Dedifferentiated amniotic fluid mesenchymal stem cell (primary cell): ENCODE data around the gene JMJD8.

ENCODE experiments used
- DNase-seq: peaks from one replicate; pipeline ENCODE4 v3.0.0-alpha.2; 2016; ENCODE audit errors: extremely low spot score

The JMJD8 gene, protein sequence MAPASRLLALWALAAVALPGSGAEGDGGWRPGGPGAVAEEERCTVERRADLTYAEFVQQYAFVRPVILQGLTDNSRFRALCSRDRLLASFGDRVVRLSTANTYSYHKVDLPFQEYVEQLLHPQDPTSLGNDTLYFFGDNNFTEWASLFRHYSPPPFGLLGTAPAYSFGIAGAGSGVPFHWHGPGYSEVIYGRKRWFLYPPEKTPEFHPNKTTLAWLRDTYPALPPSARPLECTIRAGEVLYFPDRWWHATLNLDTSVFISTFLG

GRCh38 chr16:684071-684794, at the start of gene JMJD8:
JMJD8 (minus strand) TSS chr16:684334; CDS start chr16:684319, 15 bp downstream.
- DNase-seq, result peak; percentile 92

DNA sequence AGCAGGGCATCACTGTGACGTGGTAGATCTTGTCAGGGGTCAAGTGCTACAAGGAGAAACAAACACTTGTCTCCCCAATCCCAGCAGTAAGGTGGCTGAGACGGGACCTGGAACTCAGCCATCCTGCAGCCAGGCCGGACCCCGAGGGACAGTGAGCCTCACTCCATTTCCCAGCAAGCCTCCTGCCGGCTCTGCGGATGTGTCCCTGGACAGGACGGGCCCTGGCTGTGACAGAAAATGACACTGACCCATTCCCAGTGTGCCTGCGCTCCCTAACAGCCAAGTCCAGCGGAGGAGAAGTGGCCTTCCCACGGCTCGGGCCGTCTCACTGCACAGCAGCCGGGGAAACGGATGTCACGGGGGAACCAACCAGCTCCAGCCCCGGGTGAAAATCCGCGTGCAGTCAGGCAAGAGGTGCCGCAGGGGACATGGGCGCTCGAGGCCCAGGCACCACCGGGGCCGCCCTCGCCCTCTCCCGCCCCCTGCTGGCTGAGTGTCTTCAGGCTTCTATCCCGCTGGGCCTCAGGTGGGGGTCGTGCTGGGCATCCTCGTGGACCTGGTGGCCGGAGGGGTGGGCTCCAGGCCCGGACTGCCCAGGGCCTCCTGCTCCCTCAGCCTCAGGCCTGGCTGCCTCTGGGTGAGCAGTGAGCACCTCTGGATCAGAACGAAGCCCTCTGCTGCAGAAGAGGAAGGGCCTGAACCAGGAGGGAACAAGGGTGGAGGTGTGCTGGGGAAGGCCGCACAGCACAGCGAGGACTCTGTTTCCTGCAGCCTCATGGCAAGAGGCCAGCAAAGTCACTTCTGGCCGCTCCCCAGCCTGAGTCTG, 49.5 kb upstream of the JMJD8 start:
- no peak for DNase-seq

DNA sequence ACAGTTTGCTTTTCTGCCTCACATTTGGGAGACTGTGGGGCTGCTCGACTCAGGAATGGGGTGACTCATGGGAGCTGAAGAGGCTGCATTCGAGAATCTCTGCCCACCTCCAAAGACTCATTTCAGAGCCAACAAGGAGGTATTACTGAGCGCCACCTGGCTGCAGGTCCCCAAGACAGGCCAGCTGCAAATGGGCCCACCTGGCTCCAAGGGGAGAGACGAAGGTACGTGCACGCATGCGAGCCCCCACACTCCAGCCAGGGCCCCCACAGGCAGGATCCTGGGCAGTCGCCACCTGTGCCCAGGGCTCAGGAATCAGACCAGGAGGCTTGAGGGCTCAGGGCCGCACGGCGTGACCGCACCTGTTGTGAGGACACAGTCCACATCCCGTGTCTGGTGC, 48.8 kb upstream of the JMJD8 start:
- DNase-seq, result no peak

GRCh38 chr16:732332-732731, 48.2 kb upstream of the JMJD8 start:
- DNase-seq, result no peak

DNA sequence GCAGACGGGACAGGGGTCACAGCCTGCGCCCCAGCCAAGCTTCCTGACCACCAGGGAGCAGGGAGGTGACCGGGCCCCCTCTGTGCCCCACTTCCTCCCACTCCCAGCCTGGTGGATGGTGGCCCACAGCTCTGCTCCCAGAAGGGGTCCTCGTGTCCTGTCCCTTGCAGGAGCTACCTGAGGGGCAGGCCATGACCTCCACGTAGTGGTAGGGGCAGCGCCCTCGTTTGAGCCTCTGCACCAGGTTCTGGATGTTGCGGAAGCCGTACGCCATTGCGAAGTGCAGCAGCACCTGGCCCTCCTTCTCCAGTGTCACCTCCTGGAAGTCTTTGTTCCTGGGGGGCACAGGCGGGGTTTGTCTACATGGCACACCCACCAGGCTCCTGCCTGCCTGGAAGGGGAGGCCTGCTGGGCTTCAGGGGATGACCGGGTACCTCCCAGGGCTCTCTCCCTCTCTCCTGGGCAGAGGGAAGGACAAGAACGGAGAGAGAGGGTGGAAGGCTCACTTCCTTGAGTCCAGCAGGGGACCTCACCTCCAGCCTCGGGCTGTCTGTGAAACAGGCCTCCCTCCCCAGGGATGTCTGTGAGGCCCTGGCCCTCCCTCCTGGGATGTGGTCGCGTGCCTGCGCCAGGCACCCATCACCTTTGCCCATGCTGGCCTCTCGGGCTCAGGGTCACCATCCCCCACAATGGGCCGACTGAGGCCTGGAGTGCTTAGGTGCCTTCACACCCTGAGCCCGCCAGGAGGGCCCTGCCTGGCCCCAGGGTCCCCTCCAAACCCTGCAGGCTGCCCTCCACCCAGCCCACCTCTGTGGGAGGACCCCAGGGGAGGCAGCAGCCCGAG, 46.8 kb upstream of the JMJD8 start:
- DNase-seq, result no peak

GRCh38 chr16:729768-730665, 45.9 kb upstream of the JMJD8 start:
- DNase-seq, result no peak

DNA sequence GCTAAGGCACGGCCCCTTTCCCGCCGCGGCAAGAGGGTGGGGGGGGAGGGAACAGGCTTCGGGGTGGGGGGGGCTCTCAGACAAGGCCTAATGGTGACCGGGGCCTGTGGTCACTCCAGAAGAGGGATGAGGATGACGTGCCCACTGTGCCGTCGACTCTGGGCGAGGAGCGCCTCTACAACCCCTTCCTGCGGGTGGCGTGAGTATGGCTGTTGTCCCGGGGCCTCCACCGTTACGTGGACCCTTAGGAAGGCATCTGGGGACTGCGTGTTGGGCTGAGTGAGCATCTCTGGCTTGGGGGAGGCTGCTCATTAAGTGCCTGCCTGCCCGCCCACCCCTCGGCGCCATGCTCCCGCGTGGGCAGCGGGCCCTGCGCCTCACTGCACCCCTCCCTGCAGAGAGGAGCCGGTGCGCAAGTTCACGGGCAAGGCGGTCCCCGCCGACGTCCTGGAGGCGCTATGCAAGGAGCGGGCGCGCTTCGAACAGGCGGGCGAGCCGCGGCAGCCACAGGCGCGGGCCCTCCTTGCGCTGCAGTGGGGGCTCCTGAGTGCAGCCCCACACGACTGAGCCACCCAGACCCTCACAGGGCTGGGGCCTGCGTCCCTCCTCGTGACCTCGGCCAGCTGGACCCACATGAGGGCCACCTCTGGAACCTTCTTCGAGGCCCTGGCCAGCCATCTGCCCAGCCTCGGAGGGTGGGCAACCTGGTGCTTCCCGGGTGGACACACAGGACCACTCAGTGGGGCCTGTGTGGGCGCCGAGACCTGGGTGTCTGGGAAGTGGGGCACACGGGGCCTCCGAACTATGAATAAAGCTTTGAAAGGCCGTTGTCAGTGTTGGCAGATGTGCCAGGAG, 45.0 kb upstream of the JMJD8 start:
- DNase-seq, result no peak

- DNase-seq, result peak; percentile 34
Measured at GRCh38 chr16:728131-728889, 44.2 kb upstream of the JMJD8 start.

- no peak for DNase-seq
Measured at GRCh38 chr16:727291-727977, 43.3 kb upstream of the JMJD8 start.

GRCh38 chr16:726438-727290, 42.5 kb upstream of the JMJD8 start, which contains the start of the genes CCDC78 and HAGHL:
CCDC78 (minus strand) TSS chr16:726443; CDS start chr16:726367, 76 bp downstream.
HAGHL (plus strand) TSS chr16:727106; CDS start chr16:727510, 404 bp downstream.
- DNase-seq, result no peak

DNA sequence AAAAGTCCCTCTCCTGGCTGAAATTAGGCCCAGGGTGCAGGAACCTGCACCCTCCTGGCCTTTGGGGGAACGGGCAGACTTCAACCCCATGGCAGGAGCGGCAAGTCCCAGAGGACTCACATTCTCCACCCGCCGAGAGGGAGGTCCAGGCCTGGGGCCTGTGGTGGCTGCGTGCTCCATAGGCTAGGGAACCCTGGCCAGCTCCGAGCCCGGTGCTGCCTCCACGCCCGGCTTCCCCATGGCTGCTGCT, 42.0 kb upstream of the JMJD8 start:
- DNase-seq, result no peak

- DNase-seq, result no peak
Measured at GRCh38 chr16:725463-726187, 41.5 kb upstream of the JMJD8 start.

- no peak for DNase-seq
Measured at GRCh38 chr16:725041-725376, 40.9 kb upstream of the JMJD8 start.

GRCh38 chr16:724188-725040, 40.3 kb upstream of the JMJD8 start:
- no peak for DNase-seq

DNA sequence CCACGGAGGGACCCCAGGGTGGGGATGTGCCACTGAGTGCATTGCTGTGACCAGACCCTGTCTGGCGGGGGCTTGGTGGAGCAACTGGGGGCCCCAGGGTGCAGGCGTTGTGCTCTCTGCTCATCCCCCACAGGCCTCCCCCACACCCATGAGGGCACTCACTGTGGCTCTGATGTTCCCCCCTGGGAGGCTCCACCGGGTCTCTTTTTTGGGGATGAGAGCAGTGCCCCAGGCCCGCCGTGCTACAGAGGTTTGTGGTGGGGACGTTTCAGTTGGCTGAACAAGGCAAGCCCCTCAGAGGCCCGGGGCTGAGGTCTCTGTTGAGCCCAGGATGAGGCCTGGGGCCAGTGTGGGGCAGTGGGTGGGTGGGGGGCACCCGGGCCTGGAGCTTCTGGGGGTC, 39.6 kb upstream of the JMJD8 start:
- DNase-seq, result no peak
